Frontal cortex (tissue), 4 donors: ENCODE measurements around the gene METTL25. TPM values are rescaled to one million over a fixed set of nuclear protein-coding genes. Genes with fewer than 3 reads are reported as not detected.

Experiments used
- DNase-seq, 2 donors: peaks; one replicate each; pipeline ENCODE4 v3.0.0; 2012; ENCODE audit warnings: low spot score in 2 of 2
- FAIRE-seq: peaks from 2 replicates; lab custom pipeline; 2012; peaks lifted over from hg19 to GRCh38; lab: Jason Lieb, UNC
- total RNA-seq: library from RNA; depleted of rRNA; stranded (reverse); fragments of >200 nt; gene quantifications from one replicate; pipeline ENCODE4 v1.2.3, GENCODE V29; 2014
- donor health status: control.
- donor health status: control.
- donor health status: control.

METTL25 gene
- total RNA-seq, 1 donor from 2014 or later, result 28.1 TPM

- FAIRE-seq, result no peak
Observed at GRCh38 chr12:82458101-82458500, 99.8 kb downstream of the METTL25 start.

DNA sequence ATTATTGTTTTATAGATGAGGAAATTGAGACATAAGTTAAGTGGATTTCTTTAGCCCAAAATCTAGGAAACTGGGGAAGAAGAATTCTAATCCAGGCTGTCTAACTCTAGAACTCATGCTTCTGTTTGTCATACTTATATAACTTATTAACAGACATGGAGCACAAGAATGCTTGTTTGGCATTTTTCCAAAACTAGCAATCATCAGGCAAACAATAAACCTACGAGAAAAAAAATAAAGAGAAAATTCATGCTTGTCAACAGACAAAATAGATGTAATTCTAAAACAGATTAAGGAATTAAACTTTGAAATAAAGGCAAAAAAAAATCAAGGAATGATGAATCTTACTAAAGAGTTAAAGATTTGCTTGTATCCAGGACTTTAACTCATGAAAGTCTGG lies 103.1 kb downstream of the METTL25 start:
- DNase-seq (no peak), FAIRE-seq (no peak)

More at GRCh38 chr12:82458101-82458500, 99.8 kb downstream of the METTL25 start:
- no peak for DNase-seq

GRCh38 chr12:82461836-82462235 lies 103.5 kb downstream of the METTL25 start:
- no peak for DNase-seq
- FAIRE-seq, result no peak

DNA sequence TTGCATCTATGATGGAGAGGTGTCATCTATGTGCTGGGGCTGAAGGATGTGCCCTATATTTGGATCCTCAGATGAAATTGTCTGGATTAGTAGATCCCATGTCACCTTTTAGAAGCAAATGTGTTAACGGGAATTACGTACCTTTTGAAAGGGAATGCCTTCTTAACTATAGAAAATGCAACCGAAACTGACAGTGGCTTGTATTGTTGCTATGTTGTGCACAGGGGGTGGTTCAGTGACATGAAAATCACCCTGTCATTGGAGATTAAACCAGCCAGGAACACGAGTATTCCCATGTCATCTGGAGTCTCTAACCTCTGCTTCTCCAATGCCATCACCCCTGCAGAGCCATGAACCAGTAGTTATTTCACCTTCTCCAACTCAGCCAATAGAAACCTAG lies 110.2 kb downstream of the METTL25 start:
- FAIRE-seq (no peak), DNase-seq (no peak)

DNA sequence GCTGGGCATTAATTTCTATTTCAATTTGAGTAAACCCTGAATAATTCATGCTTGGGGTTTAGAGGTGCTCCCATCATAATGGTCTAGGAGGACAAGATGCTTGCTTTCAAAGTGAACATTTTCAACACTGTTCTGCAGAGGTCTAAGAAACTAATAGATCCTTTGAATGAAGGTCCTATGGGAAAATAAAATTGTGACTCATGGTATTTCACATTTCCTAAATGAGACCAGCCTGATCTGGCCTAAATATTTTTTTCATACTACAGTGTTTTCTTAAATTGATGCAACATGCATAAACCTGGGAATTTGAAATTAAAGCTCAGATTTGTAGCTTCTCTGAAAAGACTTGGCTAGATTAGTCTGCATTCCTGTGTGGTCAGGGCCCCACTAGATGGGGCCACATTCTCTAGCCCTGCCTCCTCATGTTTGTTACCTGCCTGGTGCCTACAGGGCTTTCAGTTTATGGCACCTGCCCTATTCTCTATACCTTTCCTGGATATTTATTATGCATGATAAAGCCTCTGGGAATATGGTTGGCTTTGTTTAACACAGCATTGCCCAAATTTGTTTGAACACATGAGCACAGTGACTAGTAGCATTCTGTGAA lies 112.7 kb downstream of the METTL25 start:
- no peak for DNase-seq
- no peak for FAIRE-seq

DNA sequence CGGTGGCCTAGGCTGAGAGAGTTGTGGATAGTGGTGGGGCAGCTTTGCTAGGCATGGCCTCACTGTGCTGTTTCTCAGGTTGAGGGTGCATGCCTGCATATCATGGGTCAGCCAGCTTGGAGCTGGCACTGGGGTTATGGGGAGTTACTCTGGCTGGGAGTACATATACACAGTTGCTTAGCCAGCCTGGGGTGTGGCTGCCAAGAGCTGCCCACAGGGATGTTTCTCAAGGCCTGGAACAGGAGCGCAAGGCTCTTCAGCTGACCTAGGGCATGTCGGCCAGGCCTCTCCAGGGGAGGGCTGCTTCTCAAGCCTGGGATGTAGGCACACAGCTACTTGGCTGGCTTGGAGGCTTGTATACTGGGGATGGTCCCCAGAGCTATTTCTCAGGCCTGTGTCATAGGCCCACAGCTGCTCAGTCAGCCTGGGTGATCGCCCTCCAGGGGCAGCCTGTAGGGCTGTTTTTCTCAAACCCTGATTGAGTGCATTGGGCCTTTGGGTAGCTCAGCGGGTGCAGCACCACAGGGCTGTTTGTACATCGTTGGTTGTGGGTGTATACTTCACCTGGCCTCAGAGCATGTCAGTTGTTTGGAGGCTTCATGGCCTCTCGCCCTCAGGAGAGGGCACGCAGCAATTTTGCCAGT lies 114.9 kb downstream of the METTL25 start:
- no peak for DNase-seq
- no peak for FAIRE-seq

- FAIRE-seq (no peak), DNase-seq (no peak)
Observed at GRCh38 chr12:82474181-82474797, 116.0 kb downstream of the METTL25 start.

GRCh38 chr12:82474798-82475184 lies 116.5 kb downstream of the METTL25 start:
- no peak for FAIRE-seq
- no peak for DNase-seq

GRCh38 chr12:82475211-82475610 lies 116.9 kb downstream of the METTL25 start:
- no peak for DNase-seq
- no peak for FAIRE-seq

- FAIRE-seq (no peak), DNase-seq (no peak)
Observed at GRCh38 chr12:82476511-82476910, 118.2 kb downstream of the METTL25 start.

DNA sequence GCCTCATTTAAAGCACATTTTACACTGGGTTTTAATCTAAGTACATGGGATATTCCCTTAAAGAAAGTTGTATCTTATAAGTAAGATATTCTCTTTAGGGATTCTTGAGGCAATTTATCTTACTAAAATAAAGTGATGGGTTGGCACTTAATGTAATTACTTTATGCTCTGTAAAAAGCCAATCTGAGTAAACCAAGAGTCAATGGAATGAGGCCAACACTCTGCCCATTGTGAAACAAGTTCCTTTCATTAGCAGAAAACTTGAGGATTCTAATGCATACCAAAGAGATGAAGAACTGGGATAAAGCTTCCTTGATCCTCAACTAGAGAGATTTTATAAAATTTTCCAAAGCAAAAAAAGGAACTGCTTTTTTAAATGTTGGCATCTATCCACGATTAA lies 121.2 kb downstream of the METTL25 start:
- FAIRE-seq (no peak), DNase-seq (no peak)

DNA sequence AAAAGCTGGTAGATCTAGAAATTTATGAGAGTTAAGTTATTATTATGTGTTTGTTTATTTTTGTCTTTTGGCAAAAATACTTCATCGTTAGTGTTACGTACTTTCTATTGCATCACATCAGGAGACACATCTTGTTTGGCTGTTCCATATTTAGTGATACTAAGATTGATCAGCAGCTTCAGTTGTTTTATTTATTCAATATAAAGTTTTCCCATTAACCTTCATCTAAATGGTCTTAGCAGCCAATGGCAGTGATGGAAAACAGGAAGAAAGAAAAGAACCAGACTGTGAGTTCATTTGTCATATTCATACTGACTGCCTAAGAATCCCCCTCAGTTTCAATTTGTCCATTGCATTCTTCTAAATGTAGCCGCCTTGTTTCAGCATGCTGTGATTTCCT lies 122.3 kb downstream of the METTL25 start:
- DNase-seq, result no peak
- no peak for FAIRE-seq

DNA sequence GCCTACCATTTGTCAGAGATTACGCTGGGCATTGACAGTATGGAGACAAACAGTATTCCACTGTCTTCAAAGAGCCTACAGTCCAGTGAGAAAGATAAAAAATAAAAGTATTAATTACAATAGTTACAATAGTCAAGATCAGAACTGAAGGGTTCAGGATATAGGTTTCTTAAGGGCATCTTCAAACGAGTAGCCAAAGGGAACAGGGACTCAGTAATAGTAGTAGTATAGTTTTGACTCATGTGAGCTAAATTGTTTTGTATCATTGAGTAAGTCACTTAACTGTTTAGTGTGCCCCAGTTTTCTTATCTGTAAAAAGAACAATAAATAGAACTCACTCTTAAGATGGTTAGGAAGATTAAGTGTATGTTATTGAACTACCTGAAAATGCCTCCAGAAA lies 123.6 kb downstream of the METTL25 start:
- DNase-seq, result no peak
- FAIRE-seq, result no peak

DNA sequence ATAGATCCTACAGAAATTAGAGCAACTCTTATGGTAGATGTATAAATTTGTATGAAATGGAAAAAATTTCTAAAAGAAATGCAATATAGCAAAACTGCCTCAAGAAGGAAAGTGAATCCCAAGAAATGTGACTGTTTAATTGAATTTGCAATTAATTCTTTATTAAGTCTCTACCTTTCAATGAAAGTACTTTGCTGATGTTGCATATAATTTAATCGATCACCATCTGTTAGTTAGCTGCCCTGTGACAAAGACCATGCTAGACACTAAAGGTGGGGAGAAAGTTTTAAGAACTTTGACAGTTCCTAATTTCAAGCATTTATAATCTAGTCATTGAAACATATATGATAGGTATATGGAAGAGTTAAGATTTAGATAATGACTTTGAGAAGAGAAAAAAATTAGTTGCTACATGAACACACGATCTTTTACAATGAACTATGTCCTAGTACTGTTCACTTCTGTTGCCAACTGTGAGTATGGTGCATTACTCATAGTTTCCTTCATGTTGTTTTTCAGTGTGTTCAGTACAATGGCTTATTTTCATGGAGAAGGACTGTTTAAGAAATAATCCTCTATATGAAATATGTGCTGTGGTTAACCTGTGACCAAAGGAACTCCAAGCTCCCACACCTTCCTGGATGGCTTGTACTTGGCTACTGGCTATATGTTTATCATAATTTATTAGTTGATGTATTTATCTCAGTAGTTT lies 128.4 kb downstream of the METTL25 start:
- DNase-seq (no peak), FAIRE-seq (no peak)

DNA sequence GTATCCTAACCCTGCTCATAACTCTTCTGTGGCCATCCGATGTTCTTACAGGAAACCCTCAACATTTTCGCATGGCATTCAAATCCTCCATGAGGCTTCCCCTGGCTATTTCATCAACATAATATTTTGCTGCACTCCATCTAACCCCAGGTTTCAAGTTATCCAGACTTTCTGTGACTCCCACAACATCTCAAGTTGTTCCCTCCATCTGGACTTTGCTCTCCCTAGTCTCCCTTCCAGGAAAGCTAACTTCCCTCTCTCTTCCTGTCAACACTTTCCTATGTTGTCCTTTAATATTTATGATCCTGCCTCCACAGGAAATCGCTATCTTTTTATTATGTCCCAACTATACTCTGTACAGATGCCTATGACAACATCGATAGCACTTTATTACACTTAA lies 146.1 kb downstream of the METTL25 start:
- no peak for DNase-seq

GRCh38 chr12:82505150-82505549 lies 146.8 kb downstream of the METTL25 start:
- FAIRE-seq (no peak), DNase-seq (no peak)

More for the DNA sequence above, 146.1 kb downstream of the METTL25 start:
- no peak for FAIRE-seq

DNA sequence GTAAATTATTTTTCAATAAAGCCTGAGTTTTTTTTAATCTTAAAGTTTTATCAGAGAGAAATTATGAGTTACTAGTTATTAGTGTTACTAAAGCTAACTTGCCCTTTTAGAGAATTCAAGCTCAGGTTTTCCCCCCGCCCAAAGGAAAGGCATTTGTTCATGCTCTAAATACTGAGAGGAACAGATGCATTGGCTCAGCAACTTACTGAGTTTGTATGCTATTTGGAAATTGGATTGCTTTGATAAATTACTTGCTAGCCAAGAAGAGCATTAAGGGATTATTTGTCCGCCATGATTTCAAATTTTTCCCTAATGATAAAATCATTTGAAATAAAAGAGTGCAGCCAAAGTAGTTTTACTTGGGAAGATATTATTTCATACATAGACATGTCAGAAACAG lies 149.4 kb downstream of the METTL25 start:
- DNase-seq (no peak), FAIRE-seq (no peak)

GRCh38 chr12:82510386-82510785 lies 152.1 kb downstream of the METTL25 start:
- DNase-seq (no peak), FAIRE-seq (no peak)

DNA sequence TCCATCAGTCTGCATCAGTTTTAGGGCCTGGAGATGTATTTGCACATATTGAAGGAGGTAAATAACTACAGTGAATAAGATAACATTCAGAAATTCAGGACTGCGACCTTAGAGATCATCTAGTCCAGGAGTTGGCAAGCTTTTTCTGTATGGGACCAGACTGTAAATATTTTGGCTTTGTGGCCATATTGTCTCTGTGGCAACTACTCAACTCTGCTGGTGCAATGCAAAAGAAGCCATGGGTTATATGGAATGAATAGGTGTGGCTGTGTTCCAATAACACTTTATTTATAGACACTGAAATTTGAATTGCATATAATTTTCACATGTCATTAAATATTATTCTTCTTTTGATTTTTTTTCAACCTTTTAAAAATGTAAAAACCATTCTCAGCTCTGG lies 156.6 kb downstream of the METTL25 start:
- DNase-seq, result no peak
- FAIRE-seq, result no peak

GRCh38 chr12:82515652-82516051 lies 157.3 kb downstream of the METTL25 start:
- no peak for FAIRE-seq
- no peak for DNase-seq

DNA sequence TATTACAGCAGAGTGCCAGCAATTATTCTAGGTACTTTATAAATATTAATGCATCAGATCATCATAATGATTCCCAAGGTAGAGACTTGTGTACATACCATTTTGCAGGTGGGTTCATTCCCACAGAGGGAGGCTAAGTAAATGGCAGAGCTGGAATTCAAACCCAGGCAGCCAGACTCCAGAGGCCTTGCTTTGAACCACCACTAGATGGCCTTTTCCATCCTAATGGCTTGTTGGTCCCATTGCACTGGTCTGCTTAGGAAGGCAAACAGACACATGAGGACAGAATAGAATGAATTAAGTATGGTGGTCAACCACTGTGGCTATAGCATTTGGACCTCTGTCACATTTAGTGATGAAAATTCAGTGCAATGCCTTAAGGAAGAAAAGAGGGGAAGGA lies 158.7 kb downstream of the METTL25 start:
- FAIRE-seq, result no peak

More for the DNA sequence above, 158.7 kb downstream of the METTL25 start:
- no peak for DNase-seq
